CD4-positive, alpha-beta T cell treated with Interleukin-6 at 100 ng/mL for 8 hours (primary cell): ENCODE measurements around the gene ICAM1.
"Not testable (repeated sequence)": the region's sequence is repeated elsewhere in the genome, so short reads cannot be mapped to it uniquely, and the experiment has no call there.

Source experiments
- DNase-seq: peaks from one replicate; pipeline ENCODE4 v3.0.0-alpha.2; 2020; ENCODE audit warnings: mixed read lengths, low spot score

The ICAM1 gene

GRCh38 chr19:10277795-10278589, 7.1 kb downstream of the ICAM1 start:
- DNase-seq, result no peak

GRCh38 chr19:10278935-10279334, 8.0 kb downstream of the ICAM1 start:
- no peak for DNase-seq

DNA sequence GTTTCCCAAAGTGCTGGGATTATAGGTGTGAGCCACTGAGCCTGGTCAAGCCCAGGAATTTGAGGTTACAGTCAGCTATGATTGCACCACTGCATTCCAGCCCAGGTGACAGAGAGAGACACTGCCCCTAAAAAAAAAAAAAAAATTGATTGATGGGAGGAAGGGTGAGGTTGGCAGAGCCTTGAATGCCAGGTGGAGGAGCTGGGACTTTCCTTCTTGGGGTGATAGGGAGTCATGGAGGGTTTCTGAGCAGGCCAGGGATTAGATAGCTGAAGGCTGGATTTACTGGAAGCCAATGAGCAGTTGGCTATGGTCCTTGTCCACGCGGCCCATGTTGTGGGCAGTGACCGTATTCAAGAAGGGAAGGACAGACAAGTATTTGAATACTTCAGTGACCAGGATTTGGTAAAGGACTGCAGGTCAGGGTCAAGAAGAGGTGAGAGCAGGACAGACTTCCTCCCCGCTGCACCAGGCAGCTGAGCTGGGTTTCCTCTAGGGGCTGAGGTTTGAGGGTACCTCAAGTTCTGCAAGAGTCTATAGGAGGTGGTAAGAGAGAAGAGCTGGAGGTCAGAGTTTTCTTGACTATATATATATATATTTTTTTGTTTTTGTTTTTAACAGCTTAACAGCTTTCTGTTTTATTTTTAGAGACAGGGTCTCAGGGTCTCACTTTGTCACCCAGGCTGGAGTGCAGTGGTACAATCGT, 9.0 kb downstream of the ICAM1 start:
- DNase-seq, result no peak

- DNase-seq, result not testable (repeated sequence)
Measured at GRCh38 chr19:10282043-10282442, 11.1 kb downstream of the ICAM1 start.

- no peak for DNase-seq
Measured at GRCh38 chr19:10283301-10284064, 12.6 kb downstream of the ICAM1 start.

DNA sequence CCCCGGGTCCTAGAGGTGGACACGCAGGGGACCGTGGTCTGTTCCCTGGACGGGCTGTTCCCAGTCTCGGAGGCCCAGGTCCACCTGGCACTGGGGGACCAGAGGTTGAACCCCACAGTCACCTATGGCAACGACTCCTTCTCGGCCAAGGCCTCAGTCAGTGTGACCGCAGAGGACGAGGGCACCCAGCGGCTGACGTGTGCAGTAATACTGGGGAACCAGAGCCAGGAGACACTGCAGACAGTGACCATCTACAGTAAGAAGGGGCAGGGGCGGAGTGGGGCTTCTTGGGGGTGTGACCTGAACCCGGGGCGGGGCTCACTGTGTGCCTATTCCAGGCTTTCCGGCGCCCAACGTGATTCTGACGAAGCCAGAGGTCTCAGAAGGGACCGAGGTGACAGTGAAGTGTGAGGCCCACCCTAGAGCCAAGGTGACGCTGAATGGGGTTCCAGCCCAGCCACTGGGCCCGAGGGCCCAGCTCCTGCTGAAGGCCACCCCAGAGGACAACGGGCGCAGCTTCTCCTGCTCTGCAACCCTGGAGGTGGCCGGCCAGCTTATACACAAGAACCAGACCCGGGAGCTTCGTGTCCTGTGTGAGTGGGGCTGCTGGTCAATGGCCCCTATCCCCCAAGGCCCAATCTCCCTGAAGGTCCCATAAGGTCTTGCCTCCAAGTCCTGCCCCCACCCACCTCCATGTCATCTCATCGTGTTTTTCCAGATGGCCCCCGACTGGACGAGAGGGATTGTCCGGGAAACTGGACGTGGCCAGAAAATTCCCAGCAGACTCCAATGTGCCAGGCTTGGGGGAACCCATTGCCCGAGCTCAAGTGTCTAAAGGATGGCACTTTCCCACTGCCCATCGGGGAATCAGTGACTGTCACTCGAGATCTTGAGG, 13.4 kb downstream of the ICAM1 start:
- no peak for DNase-seq

DNA sequence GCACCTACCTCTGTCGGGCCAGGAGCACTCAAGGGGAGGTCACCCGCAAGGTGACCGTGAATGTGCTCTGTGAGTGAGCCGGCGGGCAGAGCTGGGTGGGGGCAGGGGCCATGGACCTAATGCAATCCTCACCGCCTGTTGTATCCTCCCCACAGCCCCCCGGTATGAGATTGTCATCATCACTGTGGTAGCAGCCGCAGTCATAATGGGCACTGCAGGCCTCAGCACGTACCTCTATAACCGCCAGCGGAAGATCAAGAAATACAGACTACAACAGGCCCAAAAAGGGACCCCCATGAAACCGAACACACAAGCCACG, 14.0 kb downstream of the ICAM1 start:
- DNase-seq, result no peak

GRCh38 chr19:10285393-10285792, 14.5 kb downstream of the ICAM1 start:
- DNase-seq, result no peak

DNA sequence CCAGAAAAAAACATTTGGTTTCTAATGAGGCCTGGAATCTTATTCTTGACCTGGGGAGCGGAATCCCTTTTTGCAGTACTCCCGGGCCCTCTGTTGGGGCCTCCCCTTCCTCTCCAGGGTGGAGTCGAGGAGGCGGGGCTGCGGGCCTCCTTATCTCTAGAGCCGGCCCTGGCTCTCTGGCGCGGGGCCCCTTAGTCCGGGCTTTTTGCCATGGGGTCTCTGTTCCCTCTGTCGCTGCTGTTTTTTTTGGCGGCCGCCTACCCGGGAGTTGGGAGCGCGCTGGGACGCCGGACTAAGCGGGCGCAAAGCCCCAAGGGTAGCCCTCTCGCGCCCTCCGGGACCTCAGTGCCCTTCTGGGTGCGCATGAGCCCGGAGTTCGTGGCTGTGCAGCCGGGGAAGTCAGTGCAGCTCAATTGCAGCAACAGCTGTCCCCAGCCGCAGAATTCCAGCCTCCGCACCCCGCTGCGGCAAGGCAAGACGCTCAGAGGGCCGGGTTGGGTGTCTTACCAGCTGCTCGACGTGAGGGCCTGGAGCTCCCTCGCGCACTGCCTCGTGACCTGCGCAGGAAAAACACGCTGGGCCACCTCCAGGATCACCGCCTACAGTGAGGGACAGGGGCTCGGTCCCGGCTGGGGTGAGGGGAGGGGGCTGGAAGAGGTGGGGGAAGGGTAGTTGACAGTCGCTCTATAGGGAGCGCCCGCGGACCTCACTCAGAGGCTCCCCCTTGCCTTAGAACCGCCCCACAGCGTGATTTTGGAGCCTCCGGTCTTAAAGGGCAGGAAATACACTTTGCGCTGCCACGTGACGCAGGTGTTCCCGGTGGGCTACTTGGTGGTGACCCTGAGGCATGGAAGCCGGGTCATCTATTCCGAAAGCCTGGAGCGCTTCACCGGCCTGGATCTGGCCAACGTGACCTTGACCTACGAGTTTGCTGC, 16.1 kb downstream of the ICAM1 start, which contains the start of gene ICAM4:
ICAM4 (plus strand) TSS at position 153 of the 935 bp plus-strand sequence; CDS start at position 211, 58 bp downstream.
- no peak for DNase-seq

- no peak for DNase-seq
Measured at GRCh38 chr19:10288662-10289166, 17.8 kb downstream of the ICAM1 start.

- peak; percentile 34 for DNase-seq
Measured at GRCh38 chr19:10289167-10289835, 18.4 kb downstream of the ICAM1 start.

- DNase-seq, result no peak
Measured at GRCh38 chr19:10289836-10290356, 19.0 kb downstream of the ICAM1 start, which contains the start of gene ICAM5. TSS of gene ICAM5 (plus strand) at chr19:10289952. CDS start at chr19:10290044, 92 bp downstream.

- no peak for DNase-seq
Measured at GRCh38 chr19:10290357-10290875, 19.5 kb downstream of the ICAM1 start.

DNA sequence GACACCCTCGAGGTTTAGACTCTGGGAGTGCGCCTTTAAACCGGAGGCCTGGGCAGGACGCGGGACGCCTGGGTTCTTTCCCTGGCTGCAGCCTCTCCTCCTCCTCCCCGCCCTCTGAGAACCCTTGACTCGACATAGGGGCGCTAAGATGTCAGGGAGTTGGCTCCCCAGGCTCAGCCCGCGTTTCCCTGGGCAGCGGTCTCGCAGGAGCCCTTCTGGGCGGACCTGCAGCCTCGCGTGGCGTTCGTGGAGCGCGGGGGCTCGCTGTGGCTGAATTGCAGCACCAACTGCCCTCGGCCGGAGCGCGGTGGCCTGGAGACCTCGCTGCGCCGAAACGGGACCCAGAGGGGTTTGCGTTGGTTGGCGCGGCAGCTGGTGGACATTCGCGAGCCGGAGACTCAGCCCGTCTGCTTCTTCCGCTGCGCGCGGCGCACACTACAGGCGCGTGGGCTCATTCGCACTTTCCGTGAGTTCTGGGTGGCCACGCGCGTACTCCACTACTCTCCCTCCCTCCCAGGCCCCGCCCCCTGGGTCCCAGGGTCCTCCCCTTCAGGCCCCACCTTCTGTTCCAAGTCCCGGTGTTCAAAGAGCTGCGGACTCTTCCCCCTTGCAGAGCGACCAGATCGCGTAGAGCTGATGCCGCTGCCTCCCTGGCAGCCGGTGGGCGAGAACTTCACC, 20.1 kb downstream of the ICAM1 start:
- peak; percentile 37 for DNase-seq

DNA sequence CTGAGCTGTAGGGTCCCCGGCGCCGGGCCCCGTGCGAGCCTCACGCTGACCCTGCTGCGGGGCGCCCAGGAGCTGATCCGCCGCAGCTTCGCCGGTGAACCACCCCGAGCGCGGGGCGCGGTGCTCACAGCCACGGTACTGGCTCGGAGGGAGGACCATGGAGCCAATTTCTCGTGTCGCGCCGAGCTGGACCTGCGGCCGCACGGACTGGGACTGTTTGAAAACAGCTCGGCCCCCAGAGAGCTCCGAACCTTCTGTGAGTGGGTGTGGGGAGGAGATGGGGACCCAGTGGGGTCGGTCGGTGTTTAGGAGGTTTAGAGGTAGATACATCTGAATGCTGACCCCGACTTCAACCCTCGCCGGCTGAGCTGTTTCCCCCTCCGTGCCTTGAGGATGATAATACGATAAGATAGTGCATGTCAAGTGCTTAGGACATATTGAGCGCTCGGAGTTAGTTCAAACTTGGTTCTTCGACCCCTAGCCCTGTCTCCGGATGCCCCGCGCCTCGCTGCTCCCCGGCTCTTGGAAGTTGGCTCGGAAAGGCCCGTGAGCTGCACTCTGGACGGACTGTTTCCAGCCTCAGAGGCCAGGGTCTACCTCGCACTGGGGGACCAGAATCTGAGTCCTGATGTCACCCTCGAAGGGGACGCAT, 20.8 kb downstream of the ICAM1 start:
- no peak for DNase-seq

GRCh38 chr19:10292206-10292788, 21.4 kb downstream of the ICAM1 start:
- peak; percentile 43 for DNase-seq

- DNase-seq, result no peak
Measured at GRCh38 chr19:10292789-10293636, 22.1 kb downstream of the ICAM1 start.
